Testis (tissue), 3 donors: ENCODE measurements around the gene MTCP1. TPM values are rescaled to one million over a fixed set of nuclear protein-coding genes. Genes with fewer than 3 reads are reported as not detected.
A peak's percentile ranks its signal among the peaks of the same experiment; 100 is the strongest.

Experiments used
- DNase-seq: peaks from one replicate; pipeline ENCODE4 v3.0.0-alpha.2; 2019
- H3K27ac ChIP-seq, 2 donors: fragments of 200-600 bp; sonication (generic); one replicate each; pipeline ENCODE4 v1.5.1; 2019
- H3K27me3 ChIP-seq: fragments of 200-600 bp; sonication (generic); one replicate; pipeline ENCODE4 v1.5.1; 2019
- H3K36me3 ChIP-seq: fragments of 200-600 bp; sonication (generic); one replicate; pipeline ENCODE4 v1.5.1; 2017; ENCODE audit warnings: low read depth; ENCODE audit errors: missing control alignments
- H3K4me1 ChIP-seq: fragments of 200-600 bp; sonication (generic); one replicate; pipeline ENCODE4 v1.5.1; 2019
- H3K4me3 ChIP-seq, 2 donors: fragments of 200-600 bp; sonication (generic); one replicate each; pipeline ENCODE4 v1.5.1; 2017 to 2019
- H3K9me3 ChIP-seq: fragments of 200-600 bp; sonication (generic); one replicate; pipeline ENCODE4 v1.5.1; 2017
- CTCF ChIP-seq, 3 experiments: fragments of 450-650 bp in 2 of 3; fragments of 200-600 bp in 1 of 3; sonication (generic) in 1 of 3; IDR thresholded peaks; one replicate each; pipeline ENCODE4 v1.5.1; 2016 to 2019; ENCODE audit warnings: antibody characterized with exemption in 3 of 3, mild to moderate bottlenecking in 2 of 3, moderate library complexity in 1 of 3
- POLR2A ChIP-seq: fragments of 450-650 bp; IDR thresholded peaks from one replicate; pipeline ENCODE4 v1.6.1; 2017; ENCODE audit warnings: antibody characterized with exemption, mild to moderate bottlenecking, moderate library complexity
- WGBS, 2 donors: methylation state at CpG; one replicate each; pipeline ENCODE4 v1.1.5; 2018; 5-methylcytosine and 5-hydroxymethylcytosine counted together
- intact Hi-C: fragments of 100-400 bp; cut with DNase I; formaldehyde crosslinking; loops from one replicate; pipeline ENCODE4 v1.15.1; 2023; ENCODE audit warnings: low total_unique reads
- polyA plus RNA-seq: library from polyadenylated mRNA; stranded (reverse); fragments of 350-450 nt; fragmentation: Illumina TruSeq; extraction: RNeasy Lipid Tissue Mini Kit (QIAGEN cat#74804); gene quantifications from one replicate; pipeline ENCODE4 v1.2.3, GENCODE V29; 2014; ENCODE audit warnings: low read depth, low replicate concordance; ENCODE audit not compliant: insufficient read depth
- total RNA-seq, 2 donors: library from RNA; depleted of rRNA; stranded (reverse); fragments of >200 nt; gene quantifications; one replicate each; pipeline ENCODE4 v1.2.3, GENCODE V29; 2016

MTCP1 gene
- total and polyA plus RNA-seq, 3 donors from 2014 or later = 23.3 to 25.5 (median 25.0) TPM

GRCh38 chrX:155065035-155065734 is 5.8 kb downstream of the MTCP1 start:
- no peaks in the 10 kb centered on the region for H3K27me3 ChIP-seq
- H3K27ac ChIP-seq = no peak overlapping the region
- intact Hi-C loops = no loop called here
- no peak for DNase-seq
- TF ChIP-seq CTCF (IDR thresholded peaks at IDR 0.05) (no peak), POLR2A (no peak)
- WGBS, 2 donors = 85 to 89% methylated on average over 7 to 8 of the region's 8 CpGs
- no peak overlapping the region for H3K4me3 ChIP-seq
- no peaks in the 10 kb centered on the region for H3K9me3 ChIP-seq
- no peaks in the 10 kb centered on the region for H3K4me1 ChIP-seq
- no peaks in the 10 kb centered on the region for H3K36me3 ChIP-seq

GRCh38 chrX:155061760-155062159 is 9.2 kb downstream of the MTCP1 start:
- Histone ChIP-seq H3K36me3 (no peaks in the 10 kb centered on the region), H3K27ac (no peak overlapping the region), H3K27me3 (no peaks in the 10 kb centered on the region), H3K4me1 (no peaks in the 10 kb centered on the region), H3K9me3 (no peaks in the 10 kb centered on the region), H3K4me3 (no peak overlapping the region)
- TF ChIP-seq POLR2A (no peak), CTCF (IDR thresholded peaks at IDR 0.05) (no peak)
- no peak for DNase-seq
- 69 to 88% methylated on average over 4 of the region's 4 CpGs for WGBS, 2 donors
- intact Hi-C loops = no loop called here

- H3K9me3 ChIP-seq = no peaks in the 10 kb centered on the region
- 6 to 11% methylated on average over 3 to 24 of the region's 25 CpGs for WGBS, 2 donors
- no peak overlapping the region for H3K4me3 ChIP-seq
- no peak overlapping the region for H3K27ac ChIP-seq
- H3K27me3 ChIP-seq = no peaks in the 10 kb centered on the region
- no peaks in the 10 kb centered on the region for H3K4me1 ChIP-seq
- H3K36me3 ChIP-seq = no peaks in the 10 kb centered on the region
- DNase-seq = peak; percentile 73
- intact Hi-C loops = no loop called here
- TF ChIP-seq POLR2A (no peak), CTCF (IDR thresholded peaks at IDR 0.05) (peak; percentile 67 to 83 (median 71))
Measured at GRCh38 chrX:155056877-155057792, 13.8 kb downstream of the MTCP1 start.

- TF ChIP-seq CTCF (IDR thresholded peaks at IDR 0.05) (no peak), POLR2A (no peak)
- Histone ChIP-seq H3K4me1 (no peaks in the 10 kb centered on the region), H3K4me3 (no peak overlapping the region), H3K27me3 (no peaks in the 10 kb centered on the region), H3K36me3 (no peaks in the 10 kb centered on the region), H3K9me3 (no peaks in the 10 kb centered on the region), H3K27ac (no peak overlapping the region)
- no peak for DNase-seq
- WGBS, 2 donors = 82 to 96% methylated on average over 1 of the region's 1 CpG
- intact Hi-C loops = no loop called here
Measured at GRCh38 chrX:155056471-155056870, 14.5 kb downstream of the MTCP1 start.
